Brain microvascular endothelial cell (primary cell): ENCODE results near the gene ABCC2.

Experiments
- DNase-seq: peaks from one replicate; pipeline ENCODE4 v3.0.0-alpha.2; 2020
- H3K27ac ChIP-seq: fragments of 250-450 bp; sonication (Bioruptor Pico); 2 replicates; pipeline ENCODE4 v1.5.1; 2020; ENCODE audit warnings: mild to moderate bottlenecking, moderate library complexity
- H3K27me3 ChIP-seq: fragments of 250-450 bp; sonication (Bioruptor Pico); replicated peaks from 2 replicates; pipeline ENCODE4 v1.5.1; 2020; ENCODE audit warnings: mild to moderate bottlenecking
- H3K36me3 ChIP-seq: fragments of 250-450 bp; sonication (Bioruptor Pico); replicated peaks from 2 replicates; pipeline ENCODE4 v1.5.1; 2020; ENCODE audit warnings: mild to moderate bottlenecking
- H3K4me3 ChIP-seq: 2 replicates; pipeline ENCODE4 v1.5.1; 2011; ENCODE audit warnings: low read depth, mild to moderate bottlenecking, control low read depth, low read length, moderate library complexity
- CTCF ChIP-seq: IDR thresholded peaks from 2 replicates; pipeline ENCODE4 v1.5.1; 2011; ENCODE audit warnings: low read depth, mild to moderate bottlenecking, moderate library complexity, low read length, control low read depth, inconsistent platforms; ENCODE audit errors: missing control alignments
- in situ Hi-C: cut with HindIII; loops from 2 replicates; pipeline ENCODE4 v1.10.0; 2017; ENCODE audit warnings: low sequenced_read_pairs, low pct_ligation_motif_present

Gene ABCC2

DNA sequence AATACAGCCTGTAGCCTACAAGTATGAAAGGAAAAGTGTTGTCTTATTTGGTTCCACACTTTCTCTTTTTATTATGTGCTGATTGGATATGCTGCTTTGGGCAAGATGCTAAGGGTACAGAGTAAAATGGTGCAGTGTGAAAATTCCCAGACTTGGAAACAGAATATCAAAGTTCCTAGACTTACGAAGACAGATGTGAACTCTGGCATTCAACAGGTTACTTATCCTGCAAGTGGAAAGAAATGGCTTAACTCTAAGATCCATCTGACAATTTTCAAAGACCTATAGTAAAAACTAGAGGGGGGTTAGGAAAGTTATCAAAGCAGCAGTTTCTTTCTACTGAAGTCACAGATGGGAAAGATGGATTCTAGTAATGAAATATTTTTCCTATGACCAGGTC is 26.3 kb upstream of the ABCC2 start:
- H3K36me3 ChIP-seq = peaks cover 11% of the 10 kb centered on the region

GRCh38 chr10:99758211-99758891 is 24.1 kb upstream of the ABCC2 start:
- Histone ChIP-seq H3K4me3 (no peak overlapping the region), H3K27ac (no peak overlapping the region), H3K36me3 (peaks cover 11% of the 10 kb centered on the region), H3K27me3 (no peaks in the 10 kb centered on the region)
- no peak for TF ChIP-seq CTCF
- no peak for DNase-seq
- in situ Hi-C loops = no loop called here

More for the DNA sequence above, 26.3 kb upstream of the ABCC2 start:
- Histone ChIP-seq H3K4me3 (no peak overlapping the region), H3K27ac (no peak overlapping the region), H3K27me3 (no peaks in the 10 kb centered on the region)
- DNase-seq = no peak
- in situ Hi-C loops = no loop called here
- no peak for TF ChIP-seq CTCF

DNA sequence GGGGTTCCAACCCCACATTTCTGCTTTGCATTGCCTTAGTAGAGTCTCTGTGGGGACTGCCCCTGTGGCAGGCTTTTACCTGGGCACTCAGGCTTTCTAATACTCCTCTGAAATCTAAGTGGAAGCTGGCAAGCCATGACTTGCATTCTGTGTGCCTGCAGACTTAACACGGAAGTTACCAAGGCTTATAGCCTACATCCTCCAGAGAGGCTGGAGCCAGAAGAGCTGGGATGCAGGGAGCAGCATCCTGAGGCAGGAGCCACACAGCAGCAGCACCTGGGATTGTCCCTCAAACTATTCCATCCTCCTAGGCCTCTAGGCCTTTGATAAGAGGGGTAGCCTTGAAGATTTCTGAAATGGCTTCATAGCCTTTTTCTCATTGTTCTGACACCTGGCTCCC is 22.1 kb upstream of the ABCC2 start:
- in situ Hi-C loops = no loop called here
- H3K27me3 ChIP-seq = no peaks in the 10 kb centered on the region
- H3K36me3 ChIP-seq = peaks cover 11% of the 10 kb centered on the region
- no peak overlapping the region for H3K4me3 ChIP-seq
- no peak for TF ChIP-seq CTCF
- DNase-seq = no peak
- H3K27ac ChIP-seq = no peak overlapping the region

DNA sequence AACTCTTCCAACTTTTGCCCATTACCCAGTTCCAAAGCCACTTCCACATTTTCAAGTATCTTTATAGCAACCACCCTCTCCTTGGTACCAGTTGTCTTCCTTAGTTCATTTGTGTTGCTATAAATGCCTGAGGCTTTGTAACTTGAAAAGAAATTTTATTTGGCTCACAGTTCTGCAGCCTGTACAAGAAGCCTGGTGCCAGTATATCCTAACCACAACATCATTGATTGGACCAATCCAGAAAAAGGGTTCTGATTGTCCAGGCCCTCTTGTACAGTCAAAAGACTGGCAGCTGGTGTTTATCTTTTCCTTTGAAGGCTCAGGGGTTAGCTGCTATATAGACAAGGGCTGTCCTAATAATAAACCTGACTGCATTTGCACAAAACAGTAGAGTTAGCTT is 21.1 kb upstream of the ABCC2 start:
- Histone ChIP-seq H3K4me3 (no peak overlapping the region), H3K27me3 (no peaks in the 10 kb centered on the region), H3K36me3 (peaks cover 2% of the 10 kb centered on the region), H3K27ac (no peak overlapping the region)
- in situ Hi-C loops = no loop called here
- no peak for TF ChIP-seq CTCF
- no peak for DNase-seq

DNA sequence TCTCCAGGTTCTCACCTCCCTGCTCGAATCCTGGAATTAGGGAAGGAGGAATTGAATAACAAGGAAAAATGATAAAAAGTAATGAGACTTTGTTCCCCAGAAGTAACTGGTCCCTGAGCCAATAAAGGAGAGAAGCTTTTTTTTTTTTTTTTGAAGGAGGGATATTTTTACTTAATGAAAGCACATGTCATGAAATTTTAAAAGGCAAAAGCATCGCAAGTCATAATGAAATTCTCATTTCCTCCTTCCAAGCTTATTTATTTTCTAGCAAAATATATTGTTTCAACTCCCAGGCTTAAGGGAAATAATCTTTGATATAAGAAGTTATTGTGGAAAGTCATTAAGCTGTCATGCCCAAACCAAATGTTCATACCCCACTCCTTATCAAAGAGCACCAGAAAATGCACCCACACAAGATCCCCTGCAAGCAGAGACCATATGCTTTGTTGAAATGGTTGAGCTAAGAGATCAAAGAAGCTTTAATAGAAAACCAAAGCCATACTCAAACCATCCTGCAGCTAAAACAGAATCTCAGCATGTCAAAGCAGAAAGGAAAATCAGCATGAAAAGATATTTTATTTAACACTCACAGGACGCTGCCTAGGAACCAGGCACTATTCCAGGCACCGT is 16.7 kb upstream of the ABCC2 start:
- H3K27me3 ChIP-seq = no peaks in the 10 kb centered on the region
- no peak for DNase-seq
- in situ Hi-C loops = no loop called here
- H3K36me3 ChIP-seq = no peaks in the 10 kb centered on the region
- no peak overlapping the region for H3K4me3 ChIP-seq
- H3K27ac ChIP-seq = no peak overlapping the region
- TF ChIP-seq CTCF = no peak

- in situ Hi-C loops = no loop called here
- H3K36me3 ChIP-seq = no peaks in the 10 kb centered on the region
- no peak overlapping the region for H3K27ac ChIP-seq
- no peak for DNase-seq
- no peaks in the 10 kb centered on the region for H3K27me3 ChIP-seq
- no peak overlapping the region for H3K4me3 ChIP-seq
- TF ChIP-seq CTCF = no peak
Observed at GRCh38 chr10:99766302-99766681, 16.1 kb upstream of the ABCC2 start.
